GM18511 (cell line): Measurements from ENCODE around the gene ZBED2.
A peak's percentile ranks its signal among the peaks of the same experiment; 100 is the strongest.
"Not testable (repeated sequence)": the region's sequence is repeated elsewhere in the genome, so short reads cannot be mapped to it uniquely, and the experiment has no call there.

Experiments
- ATAC-seq: cut with Tn5 transposase; IDR thresholded peaks from one replicate; pipeline ENCODE4 v1.9.1; 2021; ENCODE audit warnings: mild to moderate bottlenecking, moderate library complexity; ENCODE audit not compliant: unreplicated experiment

Gene ZBED2

GRCh38 chr3:111595232-111595631 lies at the start of gene ZBED2:
Gene ZBED2, minus strand, starts transcription at chr3:111595346. Its CDS starts 1,145 bp downstream, at chr3:111594201.
- ATAC-seq: peak; percentile 64

GRCh38 chr3:111639316-111639715 lies 44.2 kb upstream of the ZBED2 start:
- ATAC-seq: no peak

- no peak for ATAC-seq
These were observed 41.3 kb upstream of the ZBED2 start for GRCh38 chr3:111636366-111636885.

- no peak for ATAC-seq
These were observed 40.3 kb upstream of the ZBED2 start for GRCh38 chr3:111635403-111635802.

GRCh38 chr3:111630638-111631037 lies 35.5 kb upstream of the ZBED2 start:
- ATAC-seq: not testable (repeated sequence)

- ATAC-seq: not testable (repeated sequence)
These were observed 33.9 kb upstream of the ZBED2 start for GRCh38 chr3:111629018-111629417.

GRCh38 chr3:111627092-111627491 lies 31.9 kb upstream of the ZBED2 start:
- no peak for ATAC-seq

GRCh38 chr3:111621535-111621934 lies 26.4 kb upstream of the ZBED2 start:
- no peak for ATAC-seq

GRCh38 chr3:111619833-111620232 lies 24.7 kb upstream of the ZBED2 start:
- ATAC-seq: no peak

- ATAC-seq: peak; percentile 36
These were observed 23.8 kb upstream of the ZBED2 start for GRCh38 chr3:111618945-111619344.

- no peak for ATAC-seq
These were observed 22.9 kb upstream of the ZBED2 start for GRCh38 chr3:111617912-111618601.

GRCh38 chr3:111617406-111617805 lies 22.3 kb upstream of the ZBED2 start:
- no peak for ATAC-seq

- peak; percentile 88 for ATAC-seq
These were observed 21.4 kb upstream of the ZBED2 start for GRCh38 chr3:111616417-111617105.

- ATAC-seq: no peak
These were observed 20.7 kb upstream of the ZBED2 start for GRCh38 chr3:111615880-111616279.

- no peak for ATAC-seq
These were observed 18.1 kb upstream of the ZBED2 start for GRCh38 chr3:111613294-111613693.

- peak; percentile 41 for ATAC-seq
These were observed 15.5 kb upstream of the ZBED2 start for GRCh38 chr3:111610612-111611054.

- ATAC-seq: peak; percentile 94
These were observed 15.0 kb upstream of the ZBED2 start for GRCh38 chr3:111610189-111610588.

- ATAC-seq: no peak
These were observed 14.6 kb upstream of the ZBED2 start for GRCh38 chr3:111609700-111610099.

GRCh38 chr3:111608383-111608782 lies 13.2 kb upstream of the ZBED2 start:
- ATAC-seq: no peak

GRCh38 chr3:111607240-111607920 lies 12.2 kb upstream of the ZBED2 start:
- ATAC-seq: no peak

- ATAC-seq: no peak
These were observed 10.3 kb upstream of the ZBED2 start for GRCh38 chr3:111605493-111605892.

GRCh38 chr3:111605018-111605417 lies 9.9 kb upstream of the ZBED2 start:
- no peak for ATAC-seq
